GM12892 (cell line): ENCODE data around the gene NAALADL2.

Source experiments
- POLR2A ChIP-seq: IDR thresholded peaks from 2 replicates; pipeline ENCODE4 v1.6.1; 2011; ENCODE audit warnings: low read depth, low read length, control low read depth
- TAF1 ChIP-seq: IDR thresholded peaks from 2 replicates; pipeline ENCODE4 v1.6.1; 2011; ENCODE audit warnings: low read depth, mild to moderate bottlenecking, control low read depth, low read length, borderline replicate concordance

DNA sequence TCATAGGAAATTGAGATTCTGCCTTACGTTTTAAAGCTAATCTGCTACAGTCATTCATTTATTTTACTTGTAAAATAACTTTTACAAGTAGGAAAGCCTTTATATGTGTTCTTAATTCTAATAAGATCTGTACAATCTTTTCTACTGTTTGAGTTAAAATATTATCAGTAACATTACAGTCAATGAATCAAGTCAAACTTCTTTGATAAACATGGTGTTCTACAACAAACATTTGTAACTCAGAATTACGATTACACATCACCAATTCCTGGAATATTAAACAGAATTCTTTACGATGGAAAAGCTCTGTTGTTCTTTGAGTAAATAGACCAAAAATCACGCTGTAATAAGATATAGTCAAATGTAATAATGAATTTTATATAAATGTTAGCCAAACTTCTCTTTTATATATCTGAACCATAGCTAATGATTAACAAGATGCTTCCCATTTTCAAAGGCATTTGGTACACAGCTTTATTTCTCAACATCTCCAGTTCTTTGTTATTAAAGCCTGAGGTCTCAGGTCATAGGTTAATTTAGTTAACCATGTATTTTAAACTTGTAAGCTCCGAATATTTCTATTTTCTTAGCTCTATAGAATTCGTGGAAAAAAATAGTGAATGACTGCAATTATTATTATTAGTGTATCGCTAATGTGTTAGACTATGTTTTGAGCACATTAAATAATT, 232.4 kb downstream of the NAALADL2 start:
- TF ChIP-seq TAF1 (no peak), POLR2A (no peak)
